ENCODE measurements around the gene PLXNB1.

DNA sequence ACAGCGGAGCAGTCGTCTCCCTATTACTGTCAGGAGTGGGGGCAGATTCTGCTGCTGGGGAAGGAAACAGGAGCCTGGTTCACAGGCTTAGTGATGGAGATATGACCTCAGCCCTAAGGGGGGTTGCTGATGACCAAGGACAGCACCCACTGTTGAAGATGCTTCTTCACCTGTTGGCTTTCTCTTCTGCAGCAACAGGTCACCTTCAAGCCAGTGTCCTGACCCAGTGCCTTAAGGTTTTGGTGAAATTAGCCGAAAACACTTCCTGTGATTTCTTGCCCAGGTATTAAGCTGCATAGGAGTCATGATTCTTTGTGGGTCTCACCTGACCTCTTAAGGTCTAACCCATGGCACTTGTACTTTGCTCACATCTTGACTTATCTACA lies 30.6 kb upstream of the PLXNB1 start:
- TF ChIP-seq ARNT2 (CRISPR knock-in tag; IDR thresholded peaks at IDR 0.05; ENCODE audit: low read depth) (no peak), ZNF652 (CRISPR knock-in tag; IDR thresholded peaks at IDR 0.05; ENCODE audit: borderline replicate concordance, low read depth) (no peak), ZFP37 (CRISPR knock-in tag; IDR thresholded peaks at IDR 0.05; ENCODE audit: borderline replicate concordance) (no peak), KDM6A (CRISPR knock-in tag; IDR thresholded peaks at IDR 0.05; ENCODE audit: low read depth) (no peak), ZNF281 (CRISPR knock-in tag; IDR thresholded peaks at IDR 0.05; ENCODE audit: borderline replicate concordance) (no peak), POLR2A (IDR thresholded peaks at IDR 0.05; ENCODE audit: insufficient read depth in 1 of 2, low read depth in 2 of 2, low read length in 2 of 2) (no peak), RAD21 (CRISPR knock-in tag; IDR thresholded peaks at IDR 0.05) (no peak), RBM39 (IDR thresholded peaks at IDR 0.05; ENCODE audit: low read depth, low read length, poor library complexity, severe bottlenecking) (no peak), ZNF777 (CRISPR knock-in tag; IDR thresholded peaks at IDR 0.05) (no peak)
- TF ChIP-seq, protein P1, sequence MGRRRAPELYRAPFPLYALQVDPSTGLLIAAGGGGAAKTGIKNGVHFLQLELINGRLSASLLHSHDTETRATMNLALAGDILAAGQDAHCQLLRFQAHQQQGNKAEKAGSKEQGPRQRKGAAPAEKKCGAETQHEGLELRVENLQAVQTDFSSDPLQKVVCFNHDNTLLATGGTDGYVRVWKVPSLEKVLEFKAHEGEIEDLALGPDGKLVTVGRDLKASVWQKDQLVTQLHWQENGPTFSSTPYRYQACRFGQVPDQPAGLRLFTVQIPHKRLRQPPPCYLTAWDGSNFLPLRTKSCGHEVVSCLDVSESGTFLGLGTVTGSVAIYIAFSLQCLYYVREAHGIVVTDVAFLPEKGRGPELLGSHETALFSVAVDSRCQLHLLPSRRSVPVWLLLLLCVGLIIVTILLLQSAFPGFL (CRISPR knock-in tag; IDR thresholded peaks at IDR 0.05) = no peak
- TF ChIP-seq, protein P2, sequence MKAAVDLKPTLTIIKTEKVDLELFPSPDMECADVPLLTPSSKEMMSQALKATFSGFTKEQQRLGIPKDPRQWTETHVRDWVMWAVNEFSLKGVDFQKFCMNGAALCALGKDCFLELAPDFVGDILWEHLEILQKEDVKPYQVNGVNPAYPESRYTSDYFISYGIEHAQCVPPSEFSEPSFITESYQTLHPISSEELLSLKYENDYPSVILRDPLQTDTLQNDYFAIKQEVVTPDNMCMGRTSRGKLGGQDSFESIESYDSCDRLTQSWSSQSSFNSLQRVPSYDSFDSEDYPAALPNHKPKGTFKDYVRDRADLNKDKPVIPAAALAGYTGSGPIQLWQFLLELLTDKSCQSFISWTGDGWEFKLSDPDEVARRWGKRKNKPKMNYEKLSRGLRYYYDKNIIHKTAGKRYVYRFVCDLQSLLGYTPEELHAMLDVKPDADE (CRISPR knock-in tag; IDR thresholded peaks at IDR 0.05) = no peak

All from HepG2 (cell line).